Measurements from ENCODE around the gene PLXND1.
"Not testable (repeated sequence)": the region's sequence is repeated elsewhere in the genome, so short reads cannot be mapped to it uniquely, and the experiment has no call there.

PLXND1 gene

DNA sequence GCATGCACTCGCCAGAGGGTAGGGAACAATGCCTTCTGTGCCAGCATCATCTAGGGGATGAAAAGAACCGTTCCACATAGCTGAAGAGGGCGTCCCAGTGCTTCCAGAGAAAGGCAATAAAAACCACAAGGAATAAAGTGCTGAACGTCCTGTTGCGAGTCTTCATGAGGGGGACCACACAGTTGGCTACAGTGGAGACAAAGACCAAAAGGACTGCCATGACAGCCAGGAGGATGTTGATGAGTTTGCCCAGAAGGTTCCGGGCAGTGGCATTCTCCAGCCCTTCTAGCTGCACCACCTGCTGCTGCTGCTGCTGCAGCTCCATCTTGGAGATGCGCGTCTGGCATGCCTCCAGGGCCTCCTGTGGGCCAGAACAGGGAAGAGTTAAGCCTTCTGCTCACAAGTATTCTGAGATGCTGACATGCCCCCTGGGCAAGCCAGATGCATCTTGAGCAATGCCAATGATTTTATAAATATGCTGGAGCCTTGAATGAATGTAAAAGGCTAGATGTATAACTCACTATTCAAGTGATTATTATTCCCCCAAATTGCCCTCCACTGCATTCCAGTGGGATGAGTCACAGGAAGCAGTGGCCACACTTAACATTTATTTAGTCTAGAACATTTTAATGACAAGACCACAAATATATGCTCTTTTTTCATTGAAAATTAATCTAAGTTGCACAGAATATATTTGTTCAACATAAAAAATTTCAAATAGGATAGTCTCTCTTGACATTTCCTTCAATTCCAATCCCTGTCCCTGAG is 45.1 kb upstream of the PLXND1 start:
- no peak overlapping the region for H3K4me3 ChIP-seq
- intact Hi-C loops (cut with DNase I; ENCODE audit: low total_unique reads) = loop anchor here (5.0 kb wide), 1 partner anchor 281 kb away; no protein-coding TSS in a partner anchor
- DNase-seq = no peak
- TF ChIP-seq CTCF (IDR thresholded peaks at IDR 0.05) = no peak
- H3K27ac ChIP-seq = no peak overlapping the region
- peaks cover 0 to 10% (median 0%) of the 10 kb centered on the region in 3 donors for H3K36me3 ChIP-seq
- H3K4me1 ChIP-seq = peaks cover 0 to 35% (median 20%) of the 10 kb centered on the region in 4 donors
- H3K27me3 ChIP-seq = no peaks in the 10 kb centered on the region
- no peaks in the 10 kb centered on the region for H3K9me3 ChIP-seq

DNA sequence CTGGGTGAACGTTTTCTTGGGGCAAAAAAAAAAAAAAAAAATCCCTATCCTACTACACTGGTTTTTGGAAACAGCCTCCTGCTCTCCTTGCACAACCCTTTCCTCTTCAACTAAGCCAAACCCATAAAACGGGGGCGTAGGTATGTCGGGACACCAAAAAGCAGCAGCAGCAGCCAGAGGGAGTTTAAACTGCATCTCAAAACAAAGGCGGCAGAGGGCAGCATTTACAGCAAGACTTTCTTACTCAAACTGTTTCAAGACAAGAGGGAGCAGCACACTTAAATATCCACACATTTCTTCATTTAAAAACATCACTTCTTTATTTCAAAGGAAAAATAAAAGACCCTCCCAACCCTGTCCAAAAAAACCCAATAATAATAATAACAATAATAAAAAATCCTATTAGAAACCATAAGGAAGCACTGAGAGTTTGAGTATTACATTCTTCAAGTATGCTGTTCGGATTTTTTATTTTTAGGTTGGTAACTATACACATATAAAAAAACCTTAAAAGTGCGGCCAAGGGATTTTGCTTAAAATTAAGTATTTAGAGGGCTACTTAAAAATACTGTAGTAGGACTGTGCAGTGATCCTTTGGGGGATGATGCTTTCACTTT is 43.9 kb upstream of the PLXND1 start:
- intact Hi-C loops (cut with DNase I; ENCODE audit: low total_unique reads) = loop anchor here (5.0 kb wide), 1 partner anchor 282 kb away; no protein-coding TSS in a partner anchor
- DNase-seq = peak; percentile 79 to 81
- H3K27ac ChIP-seq = no peak overlapping the region

DNA sequence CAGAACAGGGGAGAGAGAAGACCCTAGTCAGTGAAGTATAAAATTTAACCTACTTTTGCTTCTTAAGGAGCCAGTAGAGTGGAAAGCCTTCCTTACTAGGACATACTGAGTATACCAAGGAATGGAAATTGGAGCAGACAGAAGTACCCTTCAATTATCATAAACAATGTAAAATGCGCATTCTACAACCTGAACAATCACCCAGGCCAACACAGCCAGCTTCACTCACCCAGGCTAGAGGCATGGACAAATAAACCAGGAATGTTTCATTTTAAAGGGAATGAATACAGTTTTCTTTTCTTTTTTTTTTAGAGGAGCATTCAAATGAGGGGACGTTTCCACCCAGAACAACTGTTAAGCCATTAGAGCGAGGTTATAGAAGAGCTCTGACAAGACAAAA is 41.9 kb upstream of the PLXND1 start:
- Histone ChIP-seq H3K27ac (no peak overlapping the region), H3K4me3 (no peak overlapping the region), H3K27me3 (no peaks in the 10 kb centered on the region), H3K9me3 (no peaks in the 10 kb centered on the region), H3K36me3 (no peaks in the 10 kb centered on the region), H3K4me1 (peaks cover 0 to 29% (median 19%) of the 10 kb centered on the region in 4 donors)
- DNase-seq = no peak
- no peak for TF ChIP-seq CTCF (IDR thresholded peaks at IDR 0.05)
- intact Hi-C loops (cut with DNase I; ENCODE audit: low total_unique reads) = loop anchor here (2.0 kb wide), 1 partner anchor 174 kb away; no protein-coding TSS in a partner anchor

More for the DNA sequence above, 43.9 kb upstream of the PLXND1 start:
- Histone ChIP-seq H3K4me1 (peaks cover 0 to 29% (median 19%) of the 10 kb centered on the region in 4 donors), H3K9me3 (no peaks in the 10 kb centered on the region), H3K27me3 (no peaks in the 10 kb centered on the region), H3K4me3 (no peak overlapping the region), H3K36me3 (peaks cover 0 to 10% (median 0%) of the 10 kb centered on the region in 3 donors)
- peak; percentile 64 to 84 for TF ChIP-seq CTCF (IDR thresholded peaks at IDR 0.05)

DNA sequence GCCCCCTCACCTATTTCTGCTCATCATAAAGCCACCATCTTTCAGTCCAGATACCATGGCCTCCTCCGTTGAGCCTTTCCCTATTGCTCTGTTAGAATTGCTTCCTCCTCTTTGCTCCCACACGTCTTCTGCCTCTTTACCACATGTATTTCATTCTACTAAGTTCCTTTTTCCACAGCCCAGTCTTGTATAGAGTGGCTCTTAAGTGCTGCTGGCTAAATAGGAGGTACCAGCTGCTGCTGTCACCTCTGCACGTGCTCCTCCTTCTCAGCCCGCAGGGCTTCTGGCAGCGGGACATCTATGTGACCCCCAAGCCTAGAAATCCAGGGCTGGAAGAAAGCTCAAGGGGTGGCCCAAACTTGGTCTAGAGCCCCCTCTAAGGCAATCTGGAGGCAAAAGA is 38.8 kb upstream of the PLXND1 start:
- Histone ChIP-seq H3K4me3 (no peak overlapping the region), H3K36me3 (no peaks in the 10 kb centered on the region), H3K27ac (no peak overlapping the region), H3K4me1 (peaks cover 0 to 6% (median 3%) of the 10 kb centered on the region in 4 donors), H3K9me3 (no peaks in the 10 kb centered on the region), H3K27me3 (no peaks in the 10 kb centered on the region)
- no peak for DNase-seq
- TF ChIP-seq CTCF (IDR thresholded peaks at IDR 0.05) = no peak
- intact Hi-C loops (cut with DNase I; ENCODE audit: low total_unique reads) = no loop called here

DNA sequence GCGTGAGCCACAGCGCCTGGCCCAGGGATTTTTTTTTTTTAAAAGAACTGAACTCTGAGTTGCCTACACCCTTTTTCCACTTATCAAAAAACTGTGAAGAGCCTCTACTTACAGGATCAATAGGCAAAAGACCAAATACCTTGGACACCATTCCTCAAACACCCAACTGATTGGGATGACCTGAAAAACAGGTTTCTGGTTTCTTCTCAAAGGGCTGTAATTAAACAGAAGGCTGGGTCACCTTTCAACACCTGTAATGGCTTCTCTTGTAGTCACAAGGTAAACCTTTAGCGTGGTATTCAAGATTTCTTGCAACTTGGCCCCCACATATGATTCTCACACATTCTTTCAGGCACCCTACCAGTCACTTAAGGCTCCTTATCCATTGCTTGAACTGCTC is 38.4 kb upstream of the PLXND1 start:
- peaks cover 0 to 1% (median under 1%) of the 10 kb centered on the region in 4 donors for H3K4me1 ChIP-seq
- no peak for DNase-seq
- intact Hi-C loops (cut with DNase I; ENCODE audit: low total_unique reads) = no loop called here
- H3K9me3 ChIP-seq = no peaks in the 10 kb centered on the region
- H3K27me3 ChIP-seq = no peaks in the 10 kb centered on the region
- no peak for TF ChIP-seq CTCF (IDR thresholded peaks at IDR 0.05)
- H3K27ac ChIP-seq = no peak overlapping the region
- no peak overlapping the region for H3K4me3 ChIP-seq
- H3K36me3 ChIP-seq = no peaks in the 10 kb centered on the region

DNA sequence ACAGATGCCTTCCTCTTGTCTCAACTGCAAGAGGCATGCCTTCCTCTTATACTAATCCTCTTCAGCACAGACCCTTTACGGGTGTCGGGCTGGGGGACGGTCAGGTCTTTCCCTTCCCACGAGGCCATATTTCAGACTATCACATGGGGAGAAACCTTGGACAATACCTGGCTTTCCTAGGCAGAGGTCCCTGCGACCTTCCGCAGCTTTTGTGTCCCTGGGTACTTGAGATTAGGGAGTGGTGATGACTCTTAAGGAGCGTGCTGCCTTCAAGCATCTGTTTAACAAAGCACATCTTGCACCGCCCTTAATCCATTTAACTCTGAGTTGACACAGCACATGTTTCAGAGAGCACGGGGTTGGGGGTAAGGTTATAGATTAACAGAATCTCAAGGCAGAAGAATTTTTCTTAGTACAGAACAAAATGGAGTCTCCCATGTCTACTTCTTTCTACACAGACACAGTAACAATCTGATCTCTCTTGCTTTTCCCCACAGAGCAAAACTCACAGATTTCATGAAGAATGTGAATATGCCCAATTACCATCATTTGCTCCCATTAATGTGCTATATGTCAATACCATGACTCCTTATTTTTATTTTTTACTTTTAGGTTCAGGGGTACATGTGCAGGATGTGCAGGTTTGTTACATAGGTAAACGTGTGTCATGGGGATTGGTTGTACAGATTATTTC is 35.2 kb upstream of the PLXND1 start:
- intact Hi-C loops (cut with DNase I; ENCODE audit: low total_unique reads); H3K36me3 ChIP-seq; H3K27ac ChIP-seq; H3K27me3 ChIP-seq; DNase-seq; H3K4me1 ChIP-seq; H3K4me3 ChIP-seq; H3K9me3 ChIP-seq: not testable (repeated sequence)

DNA sequence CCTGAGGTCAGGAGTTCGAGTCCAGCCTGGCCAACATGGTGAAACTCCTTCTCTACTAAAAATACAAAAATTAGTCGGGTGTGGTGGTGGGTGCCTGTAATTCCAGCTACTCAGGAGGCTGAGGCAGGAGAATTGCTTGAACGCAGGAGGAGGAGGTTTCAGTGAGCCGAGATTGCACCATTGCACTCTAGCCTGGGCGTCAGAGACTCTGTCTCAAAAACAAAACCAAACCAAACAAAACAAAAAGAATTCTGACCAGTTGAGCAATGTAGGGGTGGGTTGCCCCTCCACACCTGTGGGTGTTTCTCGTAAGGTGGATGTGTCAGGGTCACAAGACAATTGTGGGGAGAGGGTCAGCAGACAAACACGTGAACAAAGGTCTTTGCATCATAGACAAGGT is 34.5 kb upstream of the PLXND1 start:
- H3K36me3 ChIP-seq; H3K9me3 ChIP-seq; DNase-seq; intact Hi-C loops (cut with DNase I; ENCODE audit: low total_unique reads); H3K27me3 ChIP-seq; H3K4me3 ChIP-seq; H3K27ac ChIP-seq; H3K4me1 ChIP-seq: not testable (repeated sequence)
